Endothelial cell of umbilical vein (primary cell): ENCODE results near the gene ANKFN1. TPM values are rescaled to one million over a fixed set of nuclear protein-coding genes. Genes with fewer than 3 reads are reported as not detected.

Experiments
- BruUV-seq: library from RNA; stranded (reverse); fragments of 400-500 nt; replicated peaks from 2 replicates; lab custom pipeline; 2021; lab: Mats Ljungman, UMichigan
- CTCF ChIA-PET: fragments of 300-600, 350-600 bp; sonication (Branson Sonifier 250); formaldehyde crosslinking; loops from one replicate; lab custom pipeline; 2021; ENCODE audit warnings: antibody characterized with exemption, inconsistent platforms; lab: Charles Lee
- POLR2A ChIA-PET: fragments of 300-600, 350-600 bp; sonication (Branson Sonifier 250); formaldehyde crosslinking; loops from one replicate; lab custom pipeline; 2021; ENCODE audit warnings: antibody characterized with exemption, inconsistent platforms; lab: Charles Lee
- DNase-seq: peaks from one replicate; pipeline ENCODE4 v3.0.0-alpha.2; 2011; ENCODE audit warnings: low read depth, low spot score
- FAIRE-seq: peaks from 2 replicates; lab custom pipeline; 2011; peaks lifted over from hg19 to GRCh38; lab: Jason Lieb, UNC
- H2AFZ ChIP-seq: 2 replicates; pipeline ENCODE4 v1.6.0; 2012; ENCODE audit warnings: low read depth, low read length, control low read depth, inconsistent platforms
- H3K27ac ChIP-seq: 2 replicates; pipeline ENCODE4 v1.5.1; 2011; ENCODE audit warnings: low read depth, mild to moderate bottlenecking, control low read depth, low read length, moderate library complexity; ENCODE audit not compliant: insufficient read depth
- H3K27me3 ChIP-seq, 2 experiments: 2 replicates each; pipeline versions ENCODE4 v1.6.0 to v1.6.1; 2011; ENCODE audit warnings: low read length in 2 of 2, mixed read lengths in 1 of 2; ENCODE audit not compliant: control insufficient read depth in 2 of 2, insufficient read depth in 2 of 2
- H3K36me3 ChIP-seq, 2 experiments: 2 replicates in 1 of 2; 3 replicates in 1 of 2; pipeline ENCODE4 v1.5.1; 2011; ENCODE audit warnings: low read length in 2 of 2, mild to moderate bottlenecking in 1 of 2, moderate library complexity in 1 of 2; ENCODE audit not compliant: control insufficient read depth in 2 of 2, insufficient read depth in 2 of 2; ENCODE audit errors: extremely low read depth in 1 of 2
- H3K4me1 ChIP-seq: 3 replicates; pipeline ENCODE4 v1.5.1; 2011; ENCODE audit warnings: mild to moderate bottlenecking, low read length; ENCODE audit not compliant: control insufficient read depth, insufficient read depth; ENCODE audit errors: extremely low read depth
- H3K4me2 ChIP-seq: 2 replicates; pipeline ENCODE4 v1.6.1; 2011; ENCODE audit warnings: low read length, control low read depth, mixed read lengths; ENCODE audit not compliant: insufficient read depth
- H3K4me3 ChIP-seq, 3 experiments: fragments of 200-600 bp in 1 of 3; sonication (generic), shearing (Covaris generic) in 1 of 3; replicated peaks in 1 of 3; 2 replicates each; pipeline ENCODE4 v1.5.1; 2011 to 2016; ENCODE audit warnings: control low read depth in 3 of 3, low read length in 3 of 3, mild to moderate bottlenecking in 2 of 3, inconsistent platforms in 1 of 3, low read depth in 1 of 3, moderate library complexity in 1 of 3; ENCODE audit not compliant: insufficient read depth in 1 of 3
- H3K79me2 ChIP-seq: 2 replicates; pipeline ENCODE4 v1.6.0; 2012; ENCODE audit warnings: low read length, inconsistent platforms; ENCODE audit not compliant: control insufficient read depth, insufficient read depth
- H3K9ac ChIP-seq: replicated peaks from 2 replicates; pipeline ENCODE3; 2011; ENCODE audit warnings: low read length, control low read depth; ENCODE audit not compliant: insufficient read depth; ENCODE audit errors: extremely low read depth
- H3K9me1 ChIP-seq: replicated peaks from 3 replicates; pipeline ENCODE4 v1.6.0; 2011; ENCODE audit warnings: mild to moderate bottlenecking, low read length; ENCODE audit not compliant: control insufficient read depth, insufficient read depth; ENCODE audit errors: extremely low read depth
- H3K9me3 ChIP-seq: replicated peaks from 2 replicates; pipeline ENCODE4 v1.5.1; 2012; ENCODE audit warnings: low read length, inconsistent platforms; ENCODE audit not compliant: control insufficient read depth, insufficient read depth
- H4K20me1 ChIP-seq: replicated peaks from 2 replicates; pipeline ENCODE3; 2011; ENCODE audit warnings: mild to moderate bottlenecking, low read length; ENCODE audit not compliant: control insufficient read depth, insufficient read depth; ENCODE audit errors: extremely low read depth
- EZH2 ChIP-seq: IDR thresholded peaks from 2 replicates; pipeline ENCODE4 v1.6.1; 2012; ENCODE audit warnings: borderline replicate concordance, low read depth, mild to moderate bottlenecking, moderate library complexity, low read length, inconsistent platforms; ENCODE audit not compliant: severe bottlenecking
- FOS ChIP-seq: IDR thresholded peaks from 2 replicates; pipeline ENCODE4 v1.6.1; 2011; ENCODE audit warnings: mild to moderate bottlenecking, low read length, moderate library complexity, borderline replicate concordance; ENCODE audit not compliant: insufficient read depth
- JUN ChIP-seq: IDR thresholded peaks from 2 replicates; pipeline ENCODE4 v1.6.1; 2011; ENCODE audit warnings: borderline replicate concordance, low read depth; ENCODE audit not compliant: insufficient read length, insufficient read depth
- MYC ChIP-seq: IDR thresholded peaks from one replicate; pipeline ENCODE4 v1.6.1; 2011; ENCODE audit warnings: mild to moderate bottlenecking, low read depth, low read length
- POLR2A ChIP-seq: IDR thresholded peaks from 2 replicates; pipeline ENCODE4 v1.6.1; 2012; ENCODE audit warnings: low read depth, mild to moderate bottlenecking, control low read depth, low read length
- POLR2AphosphoS5 ChIP-seq: IDR thresholded peaks from 2 replicates; pipeline ENCODE4 v1.6.1; 2012; ENCODE audit warnings: low read depth, mild to moderate bottlenecking, control low read depth, low read length, moderate library complexity; ENCODE audit not compliant: insufficient read depth
- dilution Hi-C: fragments of 300-500 bp; cut with MboI; formaldehyde crosslinking; loops from one replicate; pipeline ENCODE4 v1.15.0; 2019; ENCODE audit warnings: low sequenced_read_pairs; ENCODE audit not compliant: extremely low pct_ligation_motif_present
- intact Hi-C: fragments of 100-400 bp; cut with micrococcal nuclease; formaldehyde crosslinking; loops from one replicate; pipeline ENCODE4 v1.10.0; 2022
- polyA plus RNA-seq, 4 experiments: library from polyadenylated mRNA; depleted of rRNA in 3 of 4; stranded (reverse) in 3 of 4; unstranded in 1 of 4; fragments of >200 nt; gene quantifications; 2 replicates each; pipeline versions ENCODE4 v1.2.1 to v1.2.3, GENCODE V29; 2011 to 2012; ENCODE audit warnings: missing spikeins in 1 of 4
- total RNA-seq: library from RNA; stranded (reverse); gene quantifications from 2 replicates; pipeline ENCODE4 v1.2.3, GENCODE V29; 2021
- TF ChIP-seq, protein P1 (sequence below), 2 donors: IDR thresholded peaks; 1 replicate in 1 of 2; 2 replicates in 1 of 2; pipeline ENCODE4 v1.5.1; 2011; ENCODE audit warnings: low read length in 2 of 2, mild to moderate bottlenecking in 2 of 2, moderate library complexity in 2 of 2, control low read depth in 1 of 2, inconsistent platforms in 1 of 2, low read depth in 1 of 2; ENCODE audit not compliant: insufficient read depth in 1 of 2; ENCODE audit errors: extremely low read depth in 1 of 2

Gene ANKFN1
- total and polyA plus RNA-seq, 2 donors (not counting 3 experiments of a cell fraction or from before 2014, with no cell fraction given) = 0.15 TPM; not detected in 1

DNA sequence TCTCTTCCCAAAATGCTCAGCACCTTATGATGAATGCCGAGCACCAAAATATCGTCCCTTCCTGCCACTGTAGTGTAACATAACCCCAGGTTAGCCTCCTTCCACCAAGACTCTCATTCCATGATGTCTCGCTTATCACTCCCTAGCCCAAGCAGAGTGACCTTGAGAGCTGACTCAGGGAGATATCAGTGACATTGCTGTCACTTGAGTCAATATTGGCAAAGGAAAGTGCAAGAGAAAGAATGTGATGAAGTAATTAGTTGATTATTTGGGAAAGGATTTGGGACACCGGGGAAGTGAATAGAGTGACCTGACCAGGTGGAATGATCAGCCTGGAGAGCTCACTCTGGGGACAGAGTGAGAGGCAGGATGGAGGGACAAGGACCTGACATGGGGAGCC, 2.6 kb upstream of the ANKFN1 start:
- H3K9me3 ChIP-seq = no peaks in the 10 kb centered on the region
- CTCF ChIA-PET = no interaction called here
- TF ChIP-seq JUN = no peak
- TF ChIP-seq, protein P1, sequence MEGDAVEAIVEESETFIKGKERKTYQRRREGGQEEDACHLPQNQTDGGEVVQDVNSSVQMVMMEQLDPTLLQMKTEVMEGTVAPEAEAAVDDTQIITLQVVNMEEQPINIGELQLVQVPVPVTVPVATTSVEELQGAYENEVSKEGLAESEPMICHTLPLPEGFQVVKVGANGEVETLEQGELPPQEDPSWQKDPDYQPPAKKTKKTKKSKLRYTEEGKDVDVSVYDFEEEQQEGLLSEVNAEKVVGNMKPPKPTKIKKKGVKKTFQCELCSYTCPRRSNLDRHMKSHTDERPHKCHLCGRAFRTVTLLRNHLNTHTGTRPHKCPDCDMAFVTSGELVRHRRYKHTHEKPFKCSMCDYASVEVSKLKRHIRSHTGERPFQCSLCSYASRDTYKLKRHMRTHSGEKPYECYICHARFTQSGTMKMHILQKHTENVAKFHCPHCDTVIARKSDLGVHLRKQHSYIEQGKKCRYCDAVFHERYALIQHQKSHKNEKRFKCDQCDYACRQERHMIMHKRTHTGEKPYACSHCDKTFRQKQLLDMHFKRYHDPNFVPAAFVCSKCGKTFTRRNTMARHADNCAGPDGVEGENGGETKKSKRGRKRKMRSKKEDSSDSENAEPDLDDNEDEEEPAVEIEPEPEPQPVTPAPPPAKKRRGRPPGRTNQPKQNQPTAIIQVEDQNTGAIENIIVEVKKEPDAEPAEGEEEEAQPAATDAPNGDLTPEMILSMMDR (IDR thresholded peaks at IDR 0.05; ENCODE audit: extremely low read depth in 1 of 2, insufficient read depth in 1 of 2, low read depth in 1 of 2, low read length in 2 of 2) = no peak
- H3K4me2 ChIP-seq = no peak overlapping the region
- intact Hi-C loops (no loop called here), dilution Hi-C loops (no loop called here)
- H3K36me3 ChIP-seq = no peaks in the 10 kb centered on the region
- FAIRE-seq = no peak
- no peak for DNase-seq
- H3K4me1 ChIP-seq = no peaks in the 10 kb centered on the region
- no peaks in the 10 kb centered on the region for H3K79me2 ChIP-seq
- H3K4me3 ChIP-seq = no peak overlapping the region
- POLR2A ChIA-PET = no interaction called here
- H3K27ac ChIP-seq = no peak overlapping the region
- no peak overlapping the region for H3K9ac ChIP-seq
- H2AFZ ChIP-seq = no peak overlapping the region
- H3K9me1 ChIP-seq = no peaks in the 10 kb centered on the region
- H4K20me1 ChIP-seq = no peaks in the 10 kb centered on the region
- H3K27me3 ChIP-seq = peaks cover 2% of the 10 kb centered on the region in 2 experiments
- no TSS peak for BruUV-seq

DNA sequence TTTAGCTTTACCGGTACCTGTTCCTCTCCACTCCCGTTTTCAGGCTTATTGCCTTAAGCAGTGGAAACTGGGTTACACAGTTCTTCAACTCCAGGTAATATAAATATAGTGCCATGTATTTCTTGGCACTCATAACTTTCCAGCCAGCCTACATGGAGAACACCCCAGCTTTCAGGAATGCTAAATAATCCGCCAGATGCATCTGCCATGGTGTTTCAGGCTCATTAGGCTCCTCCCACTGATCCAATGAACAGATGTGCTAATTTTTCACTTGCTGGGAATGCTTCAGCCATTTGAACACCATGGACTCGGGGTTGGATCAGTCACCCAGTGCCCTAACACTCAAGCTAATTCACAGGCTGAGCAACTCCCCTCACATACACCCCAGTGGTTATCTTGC, 4.6 kb downstream of the ANKFN1 start:
- no peak overlapping the region for H3K4me2 ChIP-seq
- H3K27me3 ChIP-seq = peaks cover 0 to 2% of the 10 kb centered on the region in 2 experiments
- dilution Hi-C loops (no loop called here), intact Hi-C loops (no loop called here)
- no peaks in the 10 kb centered on the region for H3K9me3 ChIP-seq
- H3K36me3 ChIP-seq = no peaks in the 10 kb centered on the region
- POLR2A ChIA-PET = no interaction called here
- no TSS peak for BruUV-seq
- H3K4me1 ChIP-seq = no peaks in the 10 kb centered on the region
- H3K9ac ChIP-seq = no peak overlapping the region
- H2AFZ ChIP-seq = no peak overlapping the region
- CTCF ChIA-PET = interaction anchor here (0.6 kb wide), 1 partner anchor 36 kb away, joined by 3 read pairs; no protein-coding TSS in a partner anchor
- H3K4me3 ChIP-seq = no peak overlapping the region
- no peaks in the 10 kb centered on the region for H3K9me1 ChIP-seq
- no peak overlapping the region for H3K27ac ChIP-seq
- no peak for FAIRE-seq
- no peak for DNase-seq
- H3K79me2 ChIP-seq = no peaks in the 10 kb centered on the region
- TF ChIP-seq JUN (no peak), FOS (no peak), MYC (no peak), EZH2 (no peak), POLR2AphosphoS5 (no peak), POLR2A (no peak)
- TF ChIP-seq, protein P1 (IDR thresholded peaks at IDR 0.05; ENCODE audit: extremely low read depth in 1 of 2, insufficient read depth in 1 of 2, low read depth in 1 of 2, low read length in 2 of 2) = no peak
- H4K20me1 ChIP-seq = no peaks in the 10 kb centered on the region
